GM12878 (cell line): ENCODE measurements around the gene TK1. TPM values are rescaled to one million over a fixed set of nuclear protein-coding genes. Genes with fewer than 3 reads are reported as not detected.
A peak's percentile ranks its signal among the peaks of the same experiment; 100 is the strongest.

Experiments used
- BACH1 ChIP-seq: fragments of 450-650 bp; IDR thresholded peaks from 2 replicates; pipeline ENCODE4 v1.6.1; 2017; ENCODE audit warnings: mild to moderate bottlenecking, borderline replicate concordance
- BRCA1 ChIP-seq: IDR thresholded peaks from 2 replicates; pipeline ENCODE4 v1.6.1; 2011; ENCODE audit warnings: low read depth, low read length, improper control_type of control experiment
- CBX3 ChIP-seq: fragments of 200-600 bp; sonication (generic); IDR thresholded peaks from 2 replicates; pipeline ENCODE4 v1.6.1; 2016; ENCODE audit warnings: low read depth, borderline replicate concordance
- CHD2 ChIP-seq: IDR thresholded peaks from 2 replicates; pipeline ENCODE4 v1.6.1; 2011; ENCODE audit warnings: low read depth, low read length, improper control_type of control experiment, borderline replicate concordance
- CREM ChIP-seq: IDR thresholded peaks from 2 replicates; pipeline ENCODE4 v1.6.1; 2014; ENCODE audit warnings: antibody characterized with exemption, low read depth
- HCFC1 ChIP-seq: fragments of 150-350 bp; IDR thresholded peaks from 2 replicates; pipeline ENCODE4 v1.6.1; 2014; ENCODE audit warnings: low read length
- HDAC2 ChIP-seq: fragments of 200-600 bp; sonication (generic); IDR thresholded peaks from 2 replicates; pipeline ENCODE4 v1.6.1; 2017
- JUNB ChIP-seq: IDR thresholded peaks from 2 replicates; pipeline ENCODE4 v1.6.1; 2016; ENCODE audit warnings: antibody characterized with exemption, mild to moderate bottlenecking
- JUND ChIP-seq: IDR thresholded peaks from 2 replicates; pipeline ENCODE4 v1.6.1; 2012; ENCODE audit warnings: low read depth, mild to moderate bottlenecking, low read length, improper control_type of control experiment, moderate library complexity
- KDM1A ChIP-seq: fragments of 200-600 bp; sonication (generic); IDR thresholded peaks from 2 replicates; pipeline ENCODE4 v1.6.1; 2016; ENCODE audit warnings: borderline replicate concordance
- KLF5 ChIP-seq: fragments of 450-650 bp; IDR thresholded peaks from 2 replicates; pipeline ENCODE4 v1.6.1; 2014; ENCODE audit warnings: mild to moderate bottlenecking; ENCODE audit not compliant: partially characterized antibody
- MEF2A ChIP-seq: IDR thresholded peaks from 2 replicates; pipeline ENCODE4 v1.6.1; 2011; ENCODE audit warnings: low read depth, mild to moderate bottlenecking, low read length, moderate library complexity; ENCODE audit not compliant: insufficient read depth
- NBN ChIP-seq: fragments of 450-650 bp; IDR thresholded peaks from 2 replicates; pipeline ENCODE4 v1.6.1; 2016
- NFIC ChIP-seq: IDR thresholded peaks from 2 replicates; pipeline ENCODE4 v1.6.1; 2012; ENCODE audit warnings: low read depth, mild to moderate bottlenecking, inconsistent platforms, low read length, moderate library complexity
- NR2F1 ChIP-seq: fragments of 450-650 bp; conservative IDR thresholded peaks from 2 replicates; pipeline ENCODE4 v1.6.1; 2017; ENCODE audit warnings: mild to moderate bottlenecking
- PML ChIP-seq: IDR thresholded peaks from 2 replicates; pipeline ENCODE4 v1.6.1; 2012; ENCODE audit warnings: low read length, inconsistent platforms
- RAD21 ChIP-seq: IDR thresholded peaks from 2 replicates; pipeline ENCODE4 v1.6.1; 2011; ENCODE audit warnings: mild to moderate bottlenecking, low read depth, low read length, moderate library complexity; ENCODE audit not compliant: insufficient read depth
- RB1 ChIP-seq: fragments of 450-650 bp; formaldehyde crosslinking; IDR thresholded peaks from 2 replicates; pipeline ENCODE4 v1.6.1; 2017; ENCODE audit warnings: mild to moderate bottlenecking, borderline replicate concordance
- RUNX3 ChIP-seq: IDR thresholded peaks from 2 replicates; pipeline ENCODE4 v1.6.1; 2012; ENCODE audit warnings: low read length, inconsistent platforms
- SMAD1 ChIP-seq: fragments of 450-650 bp; IDR thresholded peaks from 2 replicates; pipeline ENCODE4 v1.6.1; 2018; ENCODE audit warnings: mild to moderate bottlenecking, low read depth; ENCODE audit not compliant: partially characterized antibody
- TAF1 ChIP-seq: IDR thresholded peaks from 2 replicates; pipeline ENCODE4 v1.6.1; 2011; ENCODE audit warnings: mild to moderate bottlenecking, low read depth, low read length, borderline replicate concordance
- TCF12 ChIP-seq: IDR thresholded peaks from 2 replicates; pipeline ENCODE4 v1.6.1; 2011; ENCODE audit warnings: low read depth, mild to moderate bottlenecking, low read length
- YY1 ChIP-seq: IDR thresholded peaks from 2 replicates; pipeline ENCODE4 v1.6.1; 2011; ENCODE audit warnings: low read depth, mild to moderate bottlenecking, low read length
- ZBED1 ChIP-seq: IDR thresholded peaks from 2 replicates; pipeline ENCODE4 v1.6.1; 2016; ENCODE audit warnings: borderline replicate concordance
- ZNF217 ChIP-seq: fragments of 450-650 bp; IDR thresholded peaks from 2 replicates; pipeline ENCODE4 v1.6.1; 2017; ENCODE audit warnings: antibody characterized with exemption, mild to moderate bottlenecking
- ZNF24 ChIP-seq: fragments of 450-650 bp; IDR thresholded peaks from 2 replicates; pipeline ENCODE4 v1.6.1; 2017; ENCODE audit warnings: antibody characterized with exemption, mild to moderate bottlenecking
- polyA plus RNA-seq, 11 experiments: library from polyadenylated mRNA; depleted of rRNA in 4 of 11; unstranded in 6 of 11; stranded (reverse) in 5 of 11; fragments of >200 nt; fragmentation: Nextera tagmentation in 4 of 11; fragmentation: Illumina TruSeq in 1 of 11; extraction: Ambion mirVana in 4 of 11; extraction: Trizol in 1 of 11; gene quantifications; 1 replicate in 1 of 11; 2 replicates in 10 of 11; pipeline versions ENCODE4 v1.2.1 to v1.2.3, GENCODE V29; 2011 to 2016; ENCODE audit warnings: inconsistent platforms in 2 of 11, missing spikeins in 2 of 11, low read depth in 1 of 11
- total RNA-seq, 4 experiments: library from RNA; depleted of rRNA in 3 of 4; stranded (reverse); fragments of >200 nt in 3 of 4; fragmentation: Illumina TruSeq in 1 of 4; extraction: Trizol in 1 of 4; gene quantifications; 2 replicates each; pipeline versions ENCODE4 v1.2.1 to v1.2.3, GENCODE V29; 2013 to 2021
- TF ChIP-seq, protein P1 (sequence below): fragments of 150-350 bp; IDR thresholded peaks from 2 replicates; pipeline ENCODE4 v1.6.1; 2016; ENCODE audit warnings: low read depth, low read length
- TF ChIP-seq, protein P2 (sequence below): fragments of 450-650 bp; formaldehyde crosslinking; IDR thresholded peaks from 2 replicates; pipeline ENCODE4 v1.4.0; 2020; ENCODE audit warnings: mild to moderate bottlenecking, moderate library complexity

Gene TK1
- total and polyA plus RNA-seq, 10 of the 15 experiments (the other 5 are each of a cell fraction or from before 2014, with no cell fraction given): 4.6 to 175 (median 77.9) TPM

DNA sequence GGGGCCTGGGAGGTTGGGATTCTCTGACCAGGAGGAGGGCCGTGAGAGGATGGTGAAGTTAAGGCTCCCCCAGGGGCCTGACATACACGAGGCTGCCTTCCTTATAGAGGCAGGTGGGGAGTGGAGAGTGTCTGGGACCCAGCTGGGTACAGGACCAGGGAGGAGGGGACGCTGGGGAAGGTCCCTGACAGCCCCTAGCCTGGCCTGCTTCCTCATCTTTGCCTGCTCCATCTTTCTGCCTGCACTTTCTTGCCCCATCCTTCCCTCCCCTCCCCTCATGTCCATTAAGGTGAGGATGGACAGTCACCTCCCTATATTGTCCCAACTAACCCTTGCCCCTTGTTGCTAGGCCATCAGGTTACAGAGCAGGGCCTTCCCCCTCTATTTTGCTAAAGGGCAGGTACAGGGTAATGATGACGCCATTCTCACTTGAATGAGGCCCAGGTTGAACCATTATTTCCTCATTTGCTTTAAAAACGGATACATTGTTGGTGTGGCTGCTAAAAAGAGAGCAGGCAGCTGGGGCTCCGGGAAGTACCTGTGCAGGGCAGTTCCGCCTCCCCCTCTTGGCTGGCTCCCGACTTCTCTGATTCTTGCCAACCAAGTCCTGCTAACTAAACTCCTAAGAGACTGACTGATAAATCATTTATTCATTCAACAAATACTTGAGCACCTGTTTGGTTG is 39.4 kb downstream of the TK1 start (continued):
- TF ChIP-seq JUND (no peak), CBX3 (no peak), SMAD1 (peak; percentile 75), BACH1 (peak; percentile 43; the same call in 1 of the 2 replicates), KDM1A (no peak), NBN (peak; percentile 95), KLF5 (no peak), HCFC1 (no peak), RAD21 (0 out of 2 replicates have a peak, but pooled peaks have one; percentile 4), JUNB (no peak), YY1 (0 out of 2 replicates have a peak, but pooled peaks have one; percentile 57), ZBED1 (no peak), TAF1 (no peak), BRCA1 (no peak), CREM (peak; percentile 93), RUNX3 (peak; percentile 55), NFIC (peak; percentile 76; the same call in 1 of the 2 replicates), HDAC2 (no peak), RB1 (no peak; the same call in 1 of the 2 replicates), TCF12 (peak; percentile 92), PML (peak; percentile 56; the same call in 1 of the 2 replicates), ZNF24 (peak; percentile 85), CHD2 (peak; percentile 81), NR2F1 (peak; percentile 94), MEF2A (peak; percentile 87), ZNF217 (peak; percentile 15; the same call in 1 of the 2 replicates)
- TF ChIP-seq, protein P1, sequence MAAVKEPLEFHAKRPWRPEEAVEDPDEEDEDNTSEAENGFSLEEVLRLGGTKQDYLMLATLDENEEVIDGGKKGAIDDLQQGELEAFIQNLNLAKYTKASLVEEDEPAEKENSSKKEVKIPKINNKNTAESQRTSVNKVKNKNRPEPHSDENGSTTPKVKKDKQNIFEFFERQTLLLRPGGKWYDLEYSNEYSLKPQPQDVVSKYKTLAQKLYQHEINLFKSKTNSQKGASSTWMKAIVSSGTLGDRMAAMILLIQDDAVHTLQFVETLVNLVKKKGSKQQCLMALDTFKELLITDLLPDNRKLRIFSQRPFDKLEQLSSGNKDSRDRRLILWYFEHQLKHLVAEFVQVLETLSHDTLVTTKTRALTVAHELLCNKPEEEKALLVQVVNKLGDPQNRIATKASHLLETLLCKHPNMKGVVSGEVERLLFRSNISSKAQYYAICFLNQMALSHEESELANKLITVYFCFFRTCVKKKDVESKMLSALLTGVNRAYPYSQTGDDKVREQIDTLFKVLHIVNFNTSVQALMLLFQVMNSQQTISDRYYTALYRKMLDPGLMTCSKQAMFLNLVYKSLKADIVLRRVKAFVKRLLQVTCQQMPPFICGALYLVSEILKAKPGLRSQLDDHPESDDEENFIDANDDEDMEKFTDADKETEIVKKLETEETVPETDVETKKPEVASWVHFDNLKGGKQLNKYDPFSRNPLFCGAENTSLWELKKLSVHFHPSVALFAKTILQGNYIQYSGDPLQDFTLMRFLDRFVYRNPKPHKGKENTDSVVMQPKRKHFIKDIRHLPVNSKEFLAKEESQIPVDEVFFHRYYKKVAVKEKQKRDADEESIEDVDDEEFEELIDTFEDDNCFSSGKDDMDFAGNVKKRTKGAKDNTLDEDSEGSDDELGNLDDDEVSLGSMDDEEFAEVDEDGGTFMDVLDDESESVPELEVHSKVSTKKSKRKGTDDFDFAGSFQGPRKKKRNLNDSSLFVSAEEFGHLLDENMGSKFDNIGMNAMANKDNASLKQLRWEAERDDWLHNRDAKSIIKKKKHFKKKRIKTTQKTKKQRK: no peak
- TF ChIP-seq, protein P2, sequence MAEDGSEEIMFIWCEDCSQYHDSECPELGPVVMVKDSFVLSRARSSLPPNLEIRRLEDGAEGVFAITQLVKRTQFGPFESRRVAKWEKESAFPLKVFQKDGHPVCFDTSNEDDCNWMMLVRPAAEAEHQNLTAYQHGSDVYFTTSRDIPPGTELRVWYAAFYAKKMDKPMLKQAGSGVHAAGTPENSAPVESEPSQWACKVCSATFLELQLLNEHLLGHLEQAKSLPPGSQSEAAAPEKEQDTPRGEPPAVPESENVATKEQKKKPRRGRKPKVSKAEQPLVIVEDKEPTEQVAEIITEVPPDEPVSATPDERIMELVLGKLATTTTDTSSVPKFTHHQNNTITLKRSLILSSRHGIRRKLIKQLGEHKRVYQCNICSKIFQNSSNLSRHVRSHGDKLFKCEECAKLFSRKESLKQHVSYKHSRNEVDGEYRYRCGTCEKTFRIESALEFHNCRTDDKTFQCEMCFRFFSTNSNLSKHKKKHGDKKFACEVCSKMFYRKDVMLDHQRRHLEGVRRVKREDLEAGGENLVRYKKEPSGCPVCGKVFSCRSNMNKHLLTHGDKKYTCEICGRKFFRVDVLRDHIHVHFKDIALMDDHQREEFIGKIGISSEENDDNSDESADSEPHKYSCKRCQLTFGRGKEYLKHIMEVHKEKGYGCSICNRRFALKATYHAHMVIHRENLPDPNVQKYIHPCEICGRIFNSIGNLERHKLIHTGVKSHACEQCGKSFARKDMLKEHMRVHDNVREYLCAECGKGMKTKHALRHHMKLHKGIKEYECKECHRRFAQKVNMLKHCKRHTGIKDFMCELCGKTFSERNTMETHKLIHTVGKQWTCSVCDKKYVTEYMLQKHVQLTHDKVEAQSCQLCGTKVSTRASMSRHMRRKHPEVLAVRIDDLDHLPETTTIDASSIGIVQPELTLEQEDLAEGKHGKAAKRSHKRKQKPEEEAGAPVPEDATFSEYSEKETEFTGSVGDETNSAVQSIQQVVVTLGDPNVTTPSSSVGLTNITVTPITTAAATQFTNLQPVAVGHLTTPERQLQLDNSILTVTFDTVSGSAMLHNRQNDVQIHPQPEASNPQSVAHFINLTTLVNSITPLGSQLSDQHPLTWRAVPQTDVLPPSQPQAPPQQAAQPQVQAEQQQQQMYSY: no peak
